ENCODE data around the gene ADAMTS4.
A peak's percentile ranks its signal among the peaks of the same experiment; 100 is the strongest.

ADAMTS4 gene

DNA sequence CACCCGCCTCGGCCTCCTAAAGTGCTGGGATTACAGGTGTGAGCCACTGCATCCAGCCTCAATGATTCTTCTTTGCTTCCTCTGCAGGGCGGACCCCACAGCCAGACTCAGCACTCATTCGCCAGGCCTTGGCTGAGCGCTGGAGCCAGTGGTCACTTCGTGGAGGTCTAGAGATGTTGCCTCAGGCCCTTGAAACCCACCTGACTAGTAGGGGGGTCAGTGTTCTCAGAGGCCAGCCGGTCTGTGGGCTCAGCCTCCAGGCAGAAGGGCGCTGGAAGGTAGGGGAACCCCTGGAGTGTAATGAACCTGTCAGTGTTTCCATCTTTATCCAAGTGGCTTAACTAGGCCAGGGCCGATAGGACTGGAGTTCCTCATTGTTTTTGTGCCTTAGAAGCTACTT, 29.9 kb downstream of the ADAMTS4 start:
- H3K27ac ChIP-seq (ENCODE audit: low read length, poor library complexity, severe bottlenecking), result no peak overlapping the region
- H3K36me3 ChIP-seq (ENCODE audit: control insufficient read depth in 1 of 2, insufficient read depth in 2 of 2, low read depth in 1 of 2, low read length in 2 of 2), result peaks cover 59 to 61% of the 10 kb centered on the region in 2 experiments
- H3K4ac ChIP-seq (ENCODE audit: low read depth in 1 of 2, low read length in 2 of 2), result no peak overlapping the region
- no peak overlapping the region for H2BK120ac ChIP-seq (ENCODE audit: low read depth, low read length)
- peaks cover 42% of the 10 kb centered on the region for H3K79me1 ChIP-seq (replicated peaks; ENCODE audit: low read length, poor library complexity, severe bottlenecking)
- no peak overlapping the region for H2BK12ac ChIP-seq (ENCODE audit: low read length in 2 of 2)
- H3K18ac ChIP-seq (ENCODE audit: low read depth in 1 of 2, low read length in 2 of 2), result no peak overlapping the region
- no peak overlapping the region for H3K23ac ChIP-seq (ENCODE audit: low read length in 2 of 2)
- no peak overlapping the region for H3K4me2 ChIP-seq (ENCODE audit: low read length, poor library complexity, severe bottlenecking)
- no peak overlapping the region for H3K9ac ChIP-seq (ENCODE audit: low read length)
- no peak overlapping the region for H4K8ac ChIP-seq (ENCODE audit: low read length)
- no peak for DNase-seq
- no peaks in the 10 kb centered on the region for H3K9me3 ChIP-seq (ENCODE audit: control insufficient read depth, low read length)
- H3K4me1 ChIP-seq (ENCODE audit: control insufficient read depth, insufficient read depth, low read depth, low read length), result peaks cover 12% of the 10 kb centered on the region
- no peak overlapping the region for H2BK5ac ChIP-seq (ENCODE audit: low read depth, low read length, poor library complexity, severe bottlenecking)
- no peaks in the 10 kb centered on the region for H3K27me3 ChIP-seq (ENCODE audit: control insufficient read depth in 1 of 2, insufficient read depth in 1 of 2, low read length in 2 of 2)
- 94% methylated on average over 9 of the region's 9 CpGs for WGBS
- H3K4me3 ChIP-seq (ENCODE audit: insufficient read depth in 1 of 2, low read depth in 1 of 2, low read length in 2 of 2), result no peak overlapping the region
- H2AK5ac ChIP-seq (ENCODE audit: low read length, severe bottlenecking), result no peak overlapping the region
- no peak overlapping the region for H2AFZ ChIP-seq (ENCODE audit: low read depth, low read length)
- no peak overlapping the region for H4K91ac ChIP-seq (ENCODE audit: low read length)
- H3K14ac ChIP-seq (ENCODE audit: low read length in 2 of 2), result no peak overlapping the region
- H2BK15ac ChIP-seq (ENCODE audit: low read depth, poor library complexity, severe bottlenecking), result no peak overlapping the region

GRCh38 chr1:161166669-161167548, 31.9 kb downstream of the ADAMTS4 start:
- H3K23ac ChIP-seq (ENCODE audit: low read length in 2 of 2), result no peak overlapping the region
- peaks cover 59 to 64% of the 10 kb centered on the region in 2 experiments for H3K36me3 ChIP-seq (ENCODE audit: control insufficient read depth in 1 of 2, insufficient read depth in 2 of 2, low read depth in 1 of 2, low read length in 2 of 2)
- H2AK5ac ChIP-seq (ENCODE audit: low read length, severe bottlenecking), result no peak overlapping the region
- H2BK12ac ChIP-seq (ENCODE audit: low read length in 2 of 2), result peak overlapping the region in 1 of 2 experiments; percentile 52
- H3K14ac ChIP-seq (ENCODE audit: low read length in 2 of 2), result no peak overlapping the region
- DNase-seq, result peak; percentile 35
- H2AFZ ChIP-seq (ENCODE audit: low read depth, low read length), result peak overlapping the region; percentile 68
- H3K9me3 ChIP-seq (ENCODE audit: control insufficient read depth, low read length), result no peaks in the 10 kb centered on the region
- peak overlapping the region; percentile 97 for H3K9ac ChIP-seq (ENCODE audit: low read length)
- H2BK120ac ChIP-seq (ENCODE audit: low read depth, low read length), result no peak overlapping the region
- peak overlapping the region; percentile 56 for H3K27ac ChIP-seq (ENCODE audit: low read length, poor library complexity, severe bottlenecking)
- peak overlapping the region; percentile 25 to 37 for H3K18ac ChIP-seq (ENCODE audit: low read depth in 1 of 2, low read length in 2 of 2)
- peak overlapping the region; percentile 66 for H4K8ac ChIP-seq (ENCODE audit: low read length)
- H2BK5ac ChIP-seq (ENCODE audit: low read depth, low read length, poor library complexity, severe bottlenecking), result no peak overlapping the region
- H3K4me3 ChIP-seq (ENCODE audit: insufficient read depth in 1 of 2, low read depth in 1 of 2, low read length in 2 of 2), result peak overlapping the region; percentile 78 to 99
- peak overlapping the region; percentile 54 for H2BK15ac ChIP-seq (ENCODE audit: low read depth, poor library complexity, severe bottlenecking)
- WGBS, result 13% methylated on average over 33 of the region's 33 CpGs
- peak overlapping the region; percentile 57 for H3K4me2 ChIP-seq (ENCODE audit: low read length, poor library complexity, severe bottlenecking)
- H3K27me3 ChIP-seq (ENCODE audit: control insufficient read depth in 1 of 2, insufficient read depth in 1 of 2, low read length in 2 of 2), result no peaks in the 10 kb centered on the region
- H3K4ac ChIP-seq (ENCODE audit: low read depth in 1 of 2, low read length in 2 of 2), result peak overlapping the region; percentile 15 to 64
- H4K91ac ChIP-seq (ENCODE audit: low read length), result peak overlapping the region; percentile 3
- H3K4me1 ChIP-seq (ENCODE audit: control insufficient read depth, insufficient read depth, low read depth, low read length), result peaks cover 9% of the 10 kb centered on the region
- H3K79me1 ChIP-seq (replicated peaks; ENCODE audit: low read length, poor library complexity, severe bottlenecking), result peaks cover 39% of the 10 kb centered on the region

DNA sequence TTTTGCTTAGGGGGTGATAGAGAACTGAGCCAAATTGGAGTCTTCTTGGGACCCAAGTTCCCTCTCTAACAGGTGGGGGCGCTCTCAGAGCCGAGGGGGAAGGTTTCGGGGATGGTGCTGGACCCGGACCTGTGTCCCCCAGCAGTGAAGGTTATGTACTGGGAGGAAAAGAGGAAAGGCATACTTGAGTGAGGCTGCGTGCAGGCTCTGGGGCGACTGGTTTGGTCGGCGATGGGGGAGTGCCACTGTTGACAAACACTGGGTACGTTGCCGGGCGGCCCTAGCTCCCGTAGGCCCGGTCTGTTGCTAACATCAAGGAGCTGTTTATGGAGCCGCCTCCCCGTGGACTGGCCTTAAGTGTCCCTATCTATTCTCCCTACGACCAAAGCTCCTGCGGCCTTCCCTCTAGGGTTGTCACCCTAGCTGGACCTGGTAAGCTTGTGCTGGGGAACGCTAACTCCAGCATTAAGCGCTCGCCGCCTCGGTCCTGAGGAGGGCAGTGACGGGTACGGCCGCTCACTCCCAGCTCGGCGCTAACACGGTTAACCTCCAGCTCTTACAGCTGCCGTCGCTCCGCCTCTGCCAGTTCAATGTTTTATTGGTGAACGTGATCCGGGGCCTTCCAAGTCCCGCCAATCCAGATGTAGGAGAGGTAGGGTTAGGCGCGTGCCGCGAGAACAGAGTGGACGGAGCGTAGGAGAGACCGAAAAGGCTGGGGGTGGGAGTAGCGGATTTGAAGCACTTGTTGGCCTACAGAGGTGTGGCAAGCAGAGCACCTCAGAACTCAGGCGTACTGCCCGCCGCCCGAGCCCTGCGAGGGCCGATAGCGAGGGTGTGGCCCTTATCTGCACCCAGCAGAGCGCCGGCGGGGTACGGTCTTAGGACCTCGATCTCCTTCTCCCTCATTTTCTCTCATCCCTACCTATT, 32.8 kb downstream of the ADAMTS4 start, which contains the start of gene PPOX:
Gene PPOX, plus strand, starts transcription at position 685 of the 927 bp plus-strand sequence. CDS start 422 bp downstream, outside the sequence.
- no peak within 1 kb of the TSS for H3K23ac ChIP-seq (ENCODE audit: low read length in 2 of 2)
- H2BK12ac ChIP-seq (ENCODE audit: low read length in 2 of 2), result peak within 1 kb of the TSS in 1 of 2 experiments; percentile 52
- no peaks in the 10 kb centered on the region for H3K27me3 ChIP-seq (ENCODE audit: control insufficient read depth in 1 of 2, insufficient read depth in 1 of 2, low read length in 2 of 2)
- no peak within 1 kb of the TSS for H2BK5ac ChIP-seq (ENCODE audit: low read depth, low read length, poor library complexity, severe bottlenecking)
- H3K4me1 ChIP-seq (ENCODE audit: control insufficient read depth, insufficient read depth, low read depth, low read length), result peaks cover 14% of the 10 kb centered on the region
- peak within 1 kb of the TSS; percentile 37 to 54 for H3K18ac ChIP-seq (ENCODE audit: low read depth in 1 of 2, low read length in 2 of 2)
- no peaks in the 10 kb centered on the region for H3K9me3 ChIP-seq (ENCODE audit: control insufficient read depth, low read length)
- H4K91ac ChIP-seq (ENCODE audit: low read length), result peak within 1 kb of the TSS; percentile 3
- H2AK5ac ChIP-seq (ENCODE audit: low read length, severe bottlenecking), result no peak within 1 kb of the TSS
- H3K4me3 ChIP-seq (ENCODE audit: insufficient read depth in 1 of 2, low read depth in 1 of 2, low read length in 2 of 2), result peak within 1 kb of the TSS; percentile 78 to 99
- peak within 1 kb of the TSS; percentile 15 to 64 for H3K4ac ChIP-seq (ENCODE audit: low read depth in 1 of 2, low read length in 2 of 2)
- H2AFZ ChIP-seq (ENCODE audit: low read depth, low read length), result peak within 1 kb of the TSS; percentile 75
- H3K27ac ChIP-seq (ENCODE audit: low read length, poor library complexity, severe bottlenecking), result peak within 1 kb of the TSS; percentile 64
- H2BK120ac ChIP-seq (ENCODE audit: low read depth, low read length), result no peak within 1 kb of the TSS
- peaks cover 59 to 63% of the 10 kb centered on the region in 2 experiments for H3K36me3 ChIP-seq (ENCODE audit: control insufficient read depth in 1 of 2, insufficient read depth in 2 of 2, low read depth in 1 of 2, low read length in 2 of 2)
- H4K8ac ChIP-seq (ENCODE audit: low read length), result peak within 1 kb of the TSS; percentile 66
- peak within 1 kb of the TSS; percentile 97 for H3K9ac ChIP-seq (ENCODE audit: low read length)
- peaks cover 40% of the 10 kb centered on the region for H3K79me1 ChIP-seq (replicated peaks; ENCODE audit: low read length, poor library complexity, severe bottlenecking)
- peak within 1 kb of the TSS in 1 of 2 experiments; percentile 38 for H3K14ac ChIP-seq (ENCODE audit: low read length in 2 of 2)
- peak within 1 kb of the TSS; percentile 78 for H3K4me2 ChIP-seq (ENCODE audit: low read length, poor library complexity, severe bottlenecking)
- peak within 1 kb of the TSS; percentile 54 for H2BK15ac ChIP-seq (ENCODE audit: low read depth, poor library complexity, severe bottlenecking)
- 2% methylated on average over 54 of the region's 54 CpGs for WGBS
- DNase-seq, result peak; percentile 99
